Transverse colon (tissue), 4 donors: ENCODE data around the gene OR2T10. TPM values are rescaled to one million over a fixed set of nuclear protein-coding genes. Genes with fewer than 3 reads are reported as not detected.
"Not testable (repeated sequence)": the region's sequence is repeated elsewhere in the genome, so short reads cannot be mapped to it uniquely, and the experiment has no call there.

ENCODE experiments used
- DNase-seq: peaks from one replicate; pipeline ENCODE4 v3.0.0-alpha.2; 2019
- H3K27ac ChIP-seq, 4 donors: fragments of 200-600 bp; sonication (generic); 2 replicates each; pipeline ENCODE4 v1.5.1; 2016 to 2018; ENCODE audit warnings: inconsistent platforms in 4 of 4
- H3K27me3 ChIP-seq: fragments of 200-600 bp; sonication (generic); 2 replicates; pipeline ENCODE4 v1.5.1; 2017; ENCODE audit warnings: inconsistent platforms
- H3K36me3 ChIP-seq, 4 donors: fragments of 200-600 bp; sonication (generic); 2 replicates each; pipeline ENCODE4 v1.5.1; 2017 to 2019; ENCODE audit warnings: inconsistent platforms in 4 of 4
- H3K4me1 ChIP-seq, 4 donors: fragments of 200-600 bp; sonication (generic); 2 replicates each; pipeline ENCODE4 v1.5.1; 2017 to 2020; ENCODE audit warnings: inconsistent platforms in 4 of 4
- H3K4me3 ChIP-seq, 4 donors: fragments of 200-600 bp; sonication (generic); 1 replicate in 1 of 4; 2 replicates in 3 of 4; pipeline versions ENCODE4 v1.5.1 to v1.6.1; 2017 to 2019; ENCODE audit warnings: inconsistent platforms in 4 of 4
- H3K9me3 ChIP-seq, 2 donors: fragments of 200-600 bp; sonication (generic); 2 replicates each; pipeline ENCODE4 v1.5.1; 2017 to 2019; ENCODE audit warnings: inconsistent platforms in 2 of 2
- CTCF ChIP-seq, 5 experiments: fragments of 200-600 bp in 3 of 5; fragments of 450-650 bp in 2 of 5; sonication (generic) in 3 of 5; IDR thresholded peaks; 1 replicate in 2 of 5; 2 replicates in 3 of 5; pipeline ENCODE4 v1.5.1; 2016 to 2017; ENCODE audit warnings: antibody characterized with exemption in 5 of 5, inconsistent platforms in 3 of 5, mild to moderate bottlenecking in 2 of 5, moderate library complexity in 1 of 5
- EP300 ChIP-seq: sonication (generic); formaldehyde crosslinking; IDR thresholded peaks from one replicate; pipeline ENCODE4 v1.6.1; 2017; ENCODE audit warnings: antibody characterized with exemption, low read depth
- POLR2A ChIP-seq: fragments of 450-650 bp; IDR thresholded peaks from one replicate; pipeline ENCODE4 v1.6.1; 2016; ENCODE audit warnings: antibody characterized with exemption, mild to moderate bottlenecking, moderate library complexity
- POLR2AphosphoS5 ChIP-seq, 3 donors: sonication (generic); formaldehyde crosslinking; IDR thresholded peaks; one replicate each; pipeline ENCODE4 v1.6.1; 2016; ENCODE audit warnings: antibody characterized with exemption in 3 of 3
- WGBS, 2 donors: methylation state at CpG; one replicate each; pipeline ENCODE4 v1.1.5; 2018; ENCODE audit warnings: low coverage in 1 of 2; 5-methylcytosine and 5-hydroxymethylcytosine counted together
- in situ Hi-C, 4 donors: fragments of 200-750 bp; cut with MboI; loops; one replicate each; pipeline versions ENCODE4 v1.15.0 to v1.15.1; 2017; ENCODE audit warnings: low sequenced_read_pairs in 3 of 4, low pct_ligation_motif_present in 1 of 4, low pct_unique_long_range_greater_than_20kb in 1 of 4
- intact Hi-C: fragments of 100-400 bp; cut with DNase I; formaldehyde crosslinking; loops from one replicate; pipeline ENCODE4 v1.15.1; 2023; ENCODE audit warnings: low total_unique reads
- total RNA-seq, 4 donors: library from RNA; depleted of rRNA; stranded (reverse); fragments of >200 nt; gene quantifications; one replicate each; pipeline ENCODE4 v1.1.0, GENCODE V29; 2016

The OR2T10 gene, protein sequence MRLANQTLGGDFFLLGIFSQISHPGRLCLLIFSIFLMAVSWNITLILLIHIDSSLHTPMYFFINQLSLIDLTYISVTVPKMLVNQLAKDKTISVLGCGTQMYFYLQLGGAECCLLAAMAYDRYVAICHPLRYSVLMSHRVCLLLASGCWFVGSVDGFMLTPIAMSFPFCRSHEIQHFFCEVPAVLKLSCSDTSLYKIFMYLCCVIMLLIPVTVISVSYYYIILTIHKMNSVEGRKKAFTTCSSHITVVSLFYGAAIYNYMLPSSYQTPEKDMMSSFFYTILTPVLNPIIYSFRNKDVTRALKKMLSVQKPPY
- total RNA-seq, result not detected

DNA sequence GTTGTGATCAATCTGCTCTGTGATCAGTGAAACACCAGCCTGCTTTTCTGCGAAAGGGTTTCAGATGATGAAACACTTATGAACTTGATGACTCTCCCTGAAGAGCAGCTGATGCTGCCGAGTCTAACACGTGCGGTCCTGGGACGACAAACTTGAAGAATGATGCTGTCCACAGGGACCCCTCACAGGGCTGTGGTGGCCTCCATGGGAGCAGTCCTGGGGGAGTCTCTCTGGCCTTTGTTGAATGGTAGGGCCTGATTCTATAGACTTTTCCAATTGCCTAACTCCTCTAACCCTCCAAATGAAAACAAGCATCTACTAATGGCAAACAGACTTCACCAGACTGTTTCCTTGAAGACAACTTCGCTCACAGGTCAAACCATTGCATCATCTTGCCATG, at the start of gene OR2T10:
TSS of gene OR2T10 (minus strand) at position 112 of the 400 bp plus-strand sequence. CDS start 3,932 bp downstream, outside the sequence.
- Histone ChIP-seq H3K27ac (no peak within 1 kb of the TSS), H3K4me1 (no peaks in the 10 kb centered on the region), H3K4me3 (no peak within 1 kb of the TSS), H3K27me3 (no peaks in the 10 kb centered on the region), H3K36me3 (no peaks in the 10 kb centered on the region), H3K9me3 (no peaks in the 10 kb centered on the region)
- DNase-seq, result no peak
- in situ Hi-C loops (no loop called here), intact Hi-C loops (no loop called here)
- no peak for TF ChIP-seq CTCF (IDR thresholded peaks at IDR 0.05)
- no peak for TF ChIP-seq POLR2A
- TF ChIP-seq POLR2AphosphoS5 (IDR thresholded peaks at IDR 0.05), result no peak
- TF ChIP-seq EP300, result no peak
- WGBS, 2 donors, result 86% methylated on average over 6 of the region's 6 CpGs

DNA sequence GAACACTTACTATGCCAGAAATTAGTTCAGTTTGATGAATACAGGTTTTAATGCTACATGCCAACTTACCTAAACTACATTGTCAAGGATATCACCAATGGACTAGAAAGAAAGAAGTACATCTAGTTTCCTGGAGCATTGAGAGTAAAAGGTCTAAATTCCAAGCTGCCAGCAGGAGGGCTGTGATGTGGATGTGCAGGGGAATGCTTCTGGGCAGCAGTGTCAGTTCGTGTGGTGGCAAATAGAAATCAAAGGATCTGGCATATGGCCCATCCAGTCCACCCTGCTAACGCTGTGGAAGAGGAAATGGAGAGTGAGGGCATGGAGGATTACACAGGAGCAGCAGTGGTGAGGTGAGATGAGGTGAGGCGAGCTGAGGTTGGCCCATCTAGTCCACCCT, 47.7 kb upstream of the OR2T10 start, which contains the start of gene OR2T35:
TSS of gene OR2T35 (minus strand) at position 101 of the 400 bp plus-strand sequence. CDS start 6,020 bp downstream, outside the sequence.
- DNase-seq, H3K4me1 ChIP-seq, H3K9me3 ChIP-seq, H3K27ac ChIP-seq, intact Hi-C loops, H3K27me3 ChIP-seq, H3K36me3 ChIP-seq, H3K4me3 ChIP-seq: not testable (repeated sequence)
- in situ Hi-C loops, result loop anchor here in 1 of 4 donors (5.0 kb wide), 1 partner anchor 203 kb away; no protein-coding TSS in a partner anchor
- WGBS, 2 donors, result 87% methylated on average over 3 of the region's 3 CpGs; no CpG with 5 or more reads in 1 of the 2 donors

DNA sequence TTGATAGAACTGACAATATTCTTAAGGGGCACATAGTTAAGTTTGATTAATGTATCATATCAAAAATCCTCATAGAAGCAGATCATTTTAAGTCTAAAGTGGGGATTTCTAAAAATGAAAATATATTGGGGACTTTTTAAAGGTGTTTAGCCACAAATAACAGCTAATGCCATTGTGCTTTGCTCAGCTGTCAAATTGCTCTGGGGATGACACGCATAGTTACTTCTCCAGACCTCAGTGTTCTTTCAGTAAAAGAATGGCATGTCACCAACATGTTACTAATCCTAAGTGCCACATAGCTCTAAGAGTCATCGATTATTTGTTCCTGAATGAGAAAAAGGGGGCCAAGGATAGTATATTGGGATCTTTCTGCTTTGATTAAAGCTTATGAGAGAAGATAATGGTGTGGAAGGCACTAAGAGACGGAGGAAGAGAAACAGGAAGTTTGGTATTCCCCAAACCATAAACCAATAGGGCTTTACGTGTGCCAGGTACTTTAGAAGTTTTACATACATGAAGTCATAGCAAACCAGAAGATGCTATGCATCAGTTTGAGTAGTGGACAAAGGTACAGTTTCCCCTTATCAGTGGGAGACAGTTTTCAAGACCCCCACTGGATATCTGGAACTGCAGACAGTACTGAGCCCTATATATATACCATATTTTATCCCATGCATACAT, 45.6 kb upstream of the OR2T10 start:
- intact Hi-C loops, H3K27ac ChIP-seq, H3K27me3 ChIP-seq, DNase-seq, H3K36me3 ChIP-seq, H3K9me3 ChIP-seq, in situ Hi-C loops, H3K4me1 ChIP-seq, H3K4me3 ChIP-seq: not testable (repeated sequence)
- no CpG with 5 or more reads among the region's 4 CpGs for WGBS, 2 donors

DNA sequence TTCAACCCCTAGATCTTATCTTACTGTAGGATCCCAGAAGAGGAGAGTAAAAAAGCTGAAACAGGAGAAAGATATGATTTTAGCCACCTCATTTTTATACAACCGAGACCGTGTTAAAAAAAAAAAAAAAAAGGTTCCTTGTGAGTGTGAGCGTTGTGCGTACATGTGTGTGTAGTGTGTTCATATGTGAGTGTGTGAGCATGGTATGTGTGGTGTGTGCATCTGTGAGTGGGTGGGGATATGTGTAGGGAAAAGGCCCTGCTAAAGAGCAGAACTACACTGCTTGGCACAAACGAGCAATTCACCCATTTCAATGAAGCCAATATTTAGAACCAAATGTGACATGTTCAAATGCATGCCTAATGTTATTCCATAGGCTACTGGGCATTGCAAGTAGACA, 44.1 kb upstream of the OR2T10 start:
- H3K4me3 ChIP-seq, DNase-seq, H3K27ac ChIP-seq, H3K9me3 ChIP-seq, H3K27me3 ChIP-seq, H3K36me3 ChIP-seq, in situ Hi-C loops, H3K4me1 ChIP-seq, intact Hi-C loops: not testable (repeated sequence)
- WGBS, 2 donors, result no CpG with 5 or more reads among the region's 5 CpGs

- H3K9me3 ChIP-seq, DNase-seq, intact Hi-C loops, H3K27ac ChIP-seq, H3K27me3 ChIP-seq, H3K4me1 ChIP-seq, H3K4me3 ChIP-seq, H3K36me3 ChIP-seq, in situ Hi-C loops: not testable (repeated sequence)
- WGBS, 2 donors, result no CpG with 5 or more reads among the region's 3 CpGs
These were observed 43.4 kb upstream of the OR2T10 start for GRCh38 chr1:248640906-248641305.

GRCh38 chr1:248639652-248640051, 42.2 kb upstream of the OR2T10 start:
- no CpG with 5 or more reads among the region's 5 CpGs for WGBS, 2 donors
- intact Hi-C loops, H3K27ac ChIP-seq, H3K27me3 ChIP-seq, in situ Hi-C loops, H3K4me1 ChIP-seq, H3K4me3 ChIP-seq, DNase-seq, H3K36me3 ChIP-seq, H3K9me3 ChIP-seq: not testable (repeated sequence)

GRCh38 chr1:248636612-248637011, 39.1 kb upstream of the OR2T10 start:
- intact Hi-C loops, H3K27ac ChIP-seq, in situ Hi-C loops, DNase-seq, H3K9me3 ChIP-seq, H3K36me3 ChIP-seq, H3K4me1 ChIP-seq, H3K4me3 ChIP-seq, H3K27me3 ChIP-seq: not testable (repeated sequence)
- no CpG with 5 or more reads among the region's 5 CpGs for WGBS, 2 donors

DNA sequence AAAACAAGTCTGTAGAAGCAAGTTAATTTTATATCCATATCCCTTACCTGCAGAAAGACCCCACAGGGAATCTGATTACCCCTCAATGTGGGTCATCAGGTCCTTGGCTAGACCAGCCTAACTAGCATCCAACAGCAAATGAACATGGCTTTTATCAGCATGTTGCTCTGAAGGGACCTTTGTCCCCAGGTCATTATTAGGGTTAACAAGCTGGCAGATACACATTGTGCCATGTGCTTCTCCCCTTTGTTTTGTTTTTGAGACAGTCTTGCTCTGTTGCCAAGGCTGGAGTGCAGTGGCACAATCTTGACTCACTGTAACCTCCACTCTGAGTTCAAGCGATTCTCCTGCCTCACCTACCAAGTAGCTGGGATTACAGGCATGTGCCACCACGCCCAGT, 37.5 kb upstream of the OR2T10 start, which contains the start of gene OR2T11:
TSS of gene OR2T11 (minus strand) at position 101 of the 400 bp plus-strand sequence. CDS start 7,963 bp downstream, outside the sequence.
- intact Hi-C loops, DNase-seq, H3K36me3 ChIP-seq, in situ Hi-C loops, H3K9me3 ChIP-seq, H3K4me3 ChIP-seq, H3K27ac ChIP-seq, H3K4me1 ChIP-seq, H3K27me3 ChIP-seq: not testable (repeated sequence)
- WGBS, 2 donors, result no CpG with 5 or more reads among the region's 2 CpGs
